ENCODE results near the gene HAS3.

HAS3 gene

GRCh38 chr16:69139464-69139863 lies 34.0 kb downstream of the HAS3 start (continued):
- TF ChIP-seq, protein P1, sequence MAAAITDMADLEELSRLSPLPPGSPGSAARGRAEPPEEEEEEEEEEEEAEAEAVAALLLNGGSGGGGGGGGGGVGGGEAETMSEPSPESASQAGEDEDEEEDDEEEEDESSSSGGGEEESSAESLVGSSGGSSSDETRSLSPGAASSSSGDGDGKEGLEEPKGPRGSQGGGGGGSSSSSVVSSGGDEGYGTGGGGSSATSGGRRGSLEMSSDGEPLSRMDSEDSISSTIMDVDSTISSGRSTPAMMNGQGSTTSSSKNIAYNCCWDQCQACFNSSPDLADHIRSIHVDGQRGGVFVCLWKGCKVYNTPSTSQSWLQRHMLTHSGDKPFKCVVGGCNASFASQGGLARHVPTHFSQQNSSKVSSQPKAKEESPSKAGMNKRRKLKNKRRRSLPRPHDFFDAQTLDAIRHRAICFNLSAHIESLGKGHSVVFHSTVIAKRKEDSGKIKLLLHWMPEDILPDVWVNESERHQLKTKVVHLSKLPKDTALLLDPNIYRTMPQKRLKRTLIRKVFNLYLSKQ (tag by site-specific recombination; IDR thresholded peaks at IDR 0.05; ENCODE audit: borderline replicate concordance), result 0 out of 2 replicates have a peak, but pooled peaks have one; percentile 42
- TF ChIP-seq ZNF664 (tag by site-specific recombination; IDR thresholded peaks at IDR 0.05), result 0 out of 2 replicates have a peak, but pooled peaks have one; percentile 28
- peak; percentile 75; the same call in 1 of the 2 replicates for TF ChIP-seq ZNF558 (tag by site-specific recombination; IDR thresholded peaks at IDR 0.05)
- TF ChIP-seq ZNF426 (tag by site-specific recombination; IDR thresholded peaks at IDR 0.05), result peak; percentile 88
- TF ChIP-seq ZNF791 (tag by site-specific recombination; IDR thresholded peaks at IDR 0.05), result 0 out of 2 replicates have a peak, but pooled peaks have one; percentile 61
- TF ChIP-seq ZXDB (tag by site-specific recombination; IDR thresholded peaks at IDR 0.05), result peak; percentile 79
- peak; percentile 75; the same call in 1 of the 2 replicates for TF ChIP-seq ZNF404 (tag by site-specific recombination; IDR thresholded peaks at IDR 0.05)
- TF ChIP-seq ZNF654 (tag by site-specific recombination; IDR thresholded peaks at IDR 0.05; ENCODE audit: low read depth), result peak; percentile 33; the same call in 1 of the 2 replicates
- TF ChIP-seq, protein P2, sequence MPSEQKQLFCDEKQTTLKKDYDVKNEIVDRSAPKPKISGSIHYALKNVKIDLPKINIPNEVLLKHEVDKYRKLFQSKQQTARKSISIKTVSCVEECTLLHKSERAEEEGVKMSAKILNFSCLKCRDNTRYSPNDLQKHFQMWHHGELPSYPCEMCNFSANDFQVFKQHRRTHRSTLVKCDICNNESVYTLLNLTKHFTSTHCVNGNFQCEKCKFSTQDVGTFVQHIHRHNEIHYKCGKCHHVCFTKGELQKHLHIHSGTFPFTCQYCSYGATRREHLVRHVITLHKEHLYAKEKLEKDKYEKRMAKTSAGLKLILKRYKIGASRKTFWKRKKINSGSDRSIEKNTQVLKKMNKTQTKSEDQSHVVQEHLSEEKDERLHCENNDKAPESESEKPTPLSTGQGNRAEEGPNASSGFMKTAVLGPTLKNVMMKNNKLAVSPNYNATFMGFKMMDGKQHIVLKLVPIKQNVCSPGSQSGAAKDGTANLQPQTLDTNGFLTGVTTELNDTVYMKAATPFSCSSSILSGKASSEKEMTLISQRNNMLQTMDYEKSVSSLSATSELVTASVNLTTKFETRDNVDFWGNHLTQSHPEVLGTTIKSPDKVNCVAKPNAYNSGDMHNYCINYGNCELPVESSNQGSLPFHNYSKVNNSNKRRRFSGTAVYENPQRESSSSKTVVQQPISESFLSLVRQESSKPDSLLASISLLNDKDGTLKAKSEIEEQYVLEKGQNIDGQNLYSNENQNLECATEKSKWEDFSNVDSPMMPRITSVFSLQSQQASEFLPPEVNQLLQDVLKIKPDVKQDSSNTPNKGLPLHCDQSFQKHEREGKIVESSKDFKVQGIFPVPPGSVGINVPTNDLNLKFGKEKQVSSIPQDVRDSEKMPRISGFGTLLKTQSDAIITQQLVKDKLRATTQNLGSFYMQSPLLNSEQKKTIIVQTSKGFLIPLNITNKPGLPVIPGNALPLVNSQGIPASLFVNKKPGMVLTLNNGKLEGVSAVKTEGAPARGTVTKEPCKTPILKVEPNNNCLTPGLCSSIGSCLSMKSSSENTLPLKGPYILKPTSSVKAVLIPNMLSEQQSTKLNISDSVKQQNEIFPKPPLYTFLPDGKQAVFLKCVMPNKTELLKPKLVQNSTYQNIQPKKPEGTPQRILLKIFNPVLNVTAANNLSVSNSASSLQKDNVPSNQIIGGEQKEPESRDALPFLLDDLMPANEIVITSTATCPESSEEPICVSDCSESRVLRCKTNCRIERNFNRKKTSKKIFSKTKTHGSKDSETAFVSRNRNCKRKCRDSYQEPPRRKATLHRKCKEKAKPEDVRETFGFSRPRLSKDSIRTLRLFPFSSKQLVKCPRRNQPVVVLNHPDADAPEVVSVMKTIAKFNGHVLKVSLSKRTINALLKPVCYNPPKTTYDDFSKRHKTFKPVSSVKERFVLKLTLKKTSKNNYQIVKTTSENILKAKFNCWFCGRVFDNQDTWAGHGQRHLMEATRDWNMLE (tag by site-specific recombination; conservative IDR thresholded peaks at IDR 0.05; ENCODE audit: low read depth), result peak; percentile 92
- TF ChIP-seq ZNF629 (tag by site-specific recombination; IDR thresholded peaks at IDR 0.05), result peak; percentile 46; the same call in 1 of the 2 replicates
- TF ChIP-seq ZNF560 (tag by site-specific recombination; IDR thresholded peaks at IDR 0.05; ENCODE audit: borderline replicate concordance), result peak; percentile 83
- peak; percentile 88 for TF ChIP-seq ZNF140 (tag by site-specific recombination; IDR thresholded peaks at IDR 0.05)
- peak; percentile 68 for TF ChIP-seq ZBTB8A (tag by site-specific recombination; IDR thresholded peaks at IDR 0.05)
- peak; percentile 80 for TF ChIP-seq REST (tag by site-specific recombination; IDR thresholded peaks at IDR 0.05)
- TF ChIP-seq ZNF530 (tag by site-specific recombination; IDR thresholded peaks at IDR 0.05; ENCODE audit: low read depth), result 0 out of 2 replicates have a peak, but pooled peaks have one; percentile 24
- peak; percentile 71 for TF ChIP-seq ZNF510 (tag by site-specific recombination; IDR thresholded peaks at IDR 0.05; ENCODE audit: insufficient replicate concordance)
- TF ChIP-seq SP3 (tag by site-specific recombination; IDR thresholded peaks at IDR 0.05), result peak; percentile 21; the same call in 1 of the 2 replicates
- peak; percentile 85 for TF ChIP-seq ZBTB11 (tag by site-specific recombination; conservative IDR thresholded peaks at IDR 0.05; ENCODE audit: low read depth)
- 0 out of 2 replicates have a peak, but pooled peaks have one; percentile 45 for TF ChIP-seq ZNF223 (tag by site-specific recombination; IDR thresholded peaks at IDR 0.05)
- peak; percentile 41; the same call in 1 of the 2 replicates for TF ChIP-seq GFI1B (tag by site-specific recombination; IDR thresholded peaks at IDR 0.05)
- TF ChIP-seq ZFP37 (tag by site-specific recombination; IDR thresholded peaks at IDR 0.05), result peak; percentile 46; the same call in 1 of the 2 replicates
- TF ChIP-seq, protein P3, sequence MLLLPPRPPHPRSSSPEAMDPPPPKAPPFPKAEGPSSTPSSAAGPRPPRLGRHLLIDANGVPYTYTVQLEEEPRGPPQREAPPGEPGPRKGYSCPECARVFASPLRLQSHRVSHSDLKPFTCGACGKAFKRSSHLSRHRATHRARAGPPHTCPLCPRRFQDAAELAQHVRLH (tag by site-specific recombination; IDR thresholded peaks at IDR 0.05), result 0 out of 2 replicates have a peak, but pooled peaks have one; percentile 52
- peak; percentile 84 for TF ChIP-seq ZNF266 (tag by site-specific recombination; IDR thresholded peaks at IDR 0.05; ENCODE audit: low read depth)
- 0 out of 2 replicates have a peak, but pooled peaks have one; percentile 38 for TF ChIP-seq ZNF354C (tag by site-specific recombination; IDR thresholded peaks at IDR 0.05; ENCODE audit: borderline replicate concordance, low read depth)
